MM.1S (cell line): Measurements from ENCODE around the gene PGF.
A peak's percentile ranks its signal among the peaks of the same experiment; 100 is the strongest.
"Not testable (repeated sequence)": the region's sequence is repeated elsewhere in the genome, so short reads cannot be mapped to it uniquely, and the experiment has no call there.

Experiments
- DNase-seq: peaks from one replicate; pipeline ENCODE4 v3.0.0-alpha.2; 2015
- H2AFZ ChIP-seq: fragments of 300-600 bp; sonication (generic); 2 replicates; pipeline ENCODE4 v1.6.0; 2016; ENCODE audit warnings: antibody characterized with exemption, low read length
- H3F3A ChIP-seq: fragments of 300-600 bp; sonication (generic); 2 replicates; pipeline ENCODE4 v1.6.1; 2016; ENCODE audit warnings: mild to moderate bottlenecking, antibody characterized with exemption, low read length, moderate library complexity, mixed read lengths; ENCODE audit not compliant: insufficient read depth
- H3K27ac ChIP-seq: fragments of 300-600 bp; sonication (generic); 2 replicates; pipeline ENCODE4 v1.5.1; 2016; ENCODE audit warnings: mild to moderate bottlenecking, low read length
- H3K27me3 ChIP-seq: fragments of 300-600 bp; sonication (generic); replicated peaks from 2 replicates; pipeline ENCODE4 v1.6.0; 2016; ENCODE audit warnings: low read length; ENCODE audit not compliant: insufficient read depth
- H3K36me3 ChIP-seq: fragments of 300-600 bp; sonication (generic); replicated peaks from 2 replicates; pipeline ENCODE4 v1.6.1; 2016; ENCODE audit warnings: mild to moderate bottlenecking, low read length, mixed read lengths; ENCODE audit not compliant: insufficient read depth
- H3K4me1 ChIP-seq: fragments of 300-600 bp; sonication (generic); 2 replicates; pipeline ENCODE4 v1.6.1; 2016; ENCODE audit warnings: low read length, mixed read lengths
- H3K4me2 ChIP-seq: fragments of 300-600 bp; sonication (generic); 2 replicates; pipeline ENCODE4 v1.6.0; 2016; ENCODE audit warnings: low read depth, low read length
- H3K4me3 ChIP-seq: fragments of 300-600 bp; sonication (generic); 2 replicates; pipeline ENCODE4 v1.5.1; 2016; ENCODE audit warnings: low read length, mixed read lengths
- H3K79me2 ChIP-seq: fragments of 300-600 bp; sonication (generic); 2 replicates; pipeline ENCODE4 v1.6.1; 2016; ENCODE audit warnings: mixed run types, low read length, mixed read lengths
- H3K9ac ChIP-seq: fragments of 300-600 bp; sonication (generic); 2 replicates; pipeline ENCODE4 v1.6.1; 2016; ENCODE audit warnings: low read length, mixed read lengths
- H3K9me2 ChIP-seq: fragments of 300-600 bp; sonication (generic); replicated peaks from 2 replicates; pipeline ENCODE4 v1.6.1; 2016; ENCODE audit warnings: mild to moderate bottlenecking, low read length, mixed read lengths; ENCODE audit not compliant: insufficient read depth
- H3K9me3 ChIP-seq: fragments of 300-600 bp; sonication (generic); replicated peaks from 2 replicates; pipeline ENCODE4 v1.6.1; 2016; ENCODE audit warnings: mild to moderate bottlenecking, low read length, mixed read lengths; ENCODE audit not compliant: insufficient read depth
- H4K20me1 ChIP-seq: fragments of 300-600 bp; sonication (generic); 2 replicates; pipeline ENCODE4 v1.6.1; 2016; ENCODE audit warnings: mild to moderate bottlenecking, low read length, moderate library complexity, mixed read lengths; ENCODE audit not compliant: insufficient read depth
- CTCF ChIP-seq: fragments of 300-600 bp; sonication (generic); IDR thresholded peaks from 2 replicates; pipeline ENCODE4 v1.5.1; 2016; ENCODE audit warnings: antibody characterized with exemption, low read length, mixed read lengths
- EZH2 ChIP-seq: fragments of 300-600 bp; sonication (generic); optimal IDR thresholded peaks from 2 replicates; pipeline ENCODE3; 2017; ENCODE audit warnings: low read depth, mild to moderate bottlenecking, antibody characterized with exemption, low read length, mixed read lengths
- EZH2phosphoT487 ChIP-seq: fragments of 300-600 bp; sonication (generic); IDR thresholded peaks from 2 replicates; pipeline ENCODE4 v1.6.1; 2018; ENCODE audit warnings: antibody characterized with exemption, low read length

The PGF gene

DNA sequence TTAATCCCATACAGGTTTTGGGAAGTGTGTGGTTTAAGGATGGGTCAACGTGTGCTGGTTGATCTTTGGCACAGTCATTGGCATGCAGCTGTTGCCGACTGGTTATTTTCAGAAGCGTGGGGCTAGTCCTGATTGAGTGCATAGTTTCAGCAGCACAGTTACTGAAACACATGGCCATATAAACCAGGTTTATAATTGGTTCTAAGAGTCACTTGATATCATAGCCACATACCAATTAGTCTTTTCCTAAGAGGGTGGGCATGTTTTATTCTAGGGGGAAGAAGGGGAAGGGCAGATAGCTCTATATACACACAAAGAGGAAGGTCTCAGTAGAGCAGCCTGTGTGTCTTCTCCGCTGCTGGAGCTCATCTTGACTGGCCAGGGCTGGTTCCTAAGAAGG is 21.4 kb downstream of the PGF start:
- H3K9ac ChIP-seq, result no peak overlapping the region
- no peaks in the 10 kb centered on the region for H3K79me2 ChIP-seq
- no peaks in the 10 kb centered on the region for H3K9me3 ChIP-seq
- H3K4me2 ChIP-seq, result no peak overlapping the region
- H3F3A ChIP-seq, result no peaks in the 10 kb centered on the region
- TF ChIP-seq CTCF, result no peak
- TF ChIP-seq EZH2phosphoT487, result no peak
- DNase-seq, result no peak
- no peaks in the 10 kb centered on the region for H3K4me1 ChIP-seq
- H3K27ac ChIP-seq, result no peak overlapping the region
- no peaks in the 10 kb centered on the region for H3K9me2 ChIP-seq
- H3K36me3 ChIP-seq, result no peaks in the 10 kb centered on the region
- no peaks in the 10 kb centered on the region for H3K27me3 ChIP-seq
- no peaks in the 10 kb centered on the region for H4K20me1 ChIP-seq
- no peak overlapping the region for H2AFZ ChIP-seq
- H3K4me3 ChIP-seq, result no peak overlapping the region

DNA sequence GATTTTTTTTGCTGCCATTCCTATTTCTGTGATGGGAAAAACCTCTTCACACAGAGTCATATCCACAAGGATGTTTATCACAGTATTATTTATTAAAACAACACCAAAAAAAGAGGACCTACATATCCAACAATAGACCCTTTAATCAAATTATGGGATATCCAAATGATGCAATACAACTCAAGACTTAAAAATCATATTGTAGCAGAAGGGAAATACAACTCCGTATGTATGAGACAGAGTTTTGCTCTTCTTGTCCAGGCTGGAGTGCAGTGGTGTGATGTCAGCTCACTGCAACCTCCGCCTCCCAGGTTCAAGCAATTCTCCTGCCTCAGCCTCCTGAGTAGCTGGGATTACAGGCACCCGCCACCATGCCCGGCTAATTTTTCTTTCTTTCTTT is 22.5 kb downstream of the PGF start:
- not testable (repeated sequence) for H3K36me3 ChIP-seq, H3K9me2 ChIP-seq, H4K20me1 ChIP-seq, H3K27ac ChIP-seq, H3K79me2 ChIP-seq, H3K27me3 ChIP-seq, H2AFZ ChIP-seq, H3F3A ChIP-seq, H3K4me2 ChIP-seq, H3K9ac ChIP-seq, H3K4me3 ChIP-seq, H3K4me1 ChIP-seq, H3K9me3 ChIP-seq, DNase-seq

GRCh38 chr14:74932401-74932901 is 22.9 kb downstream of the PGF start:
- H3K9me2 ChIP-seq, result no peaks in the 10 kb centered on the region
- H3K4me3 ChIP-seq, result no peak overlapping the region; the same call in 1 of the 2 replicates
- no peak overlapping the region for H2AFZ ChIP-seq
- H3K27me3 ChIP-seq, result no peaks in the 10 kb centered on the region
- no peaks in the 10 kb centered on the region for H3K36me3 ChIP-seq
- no peaks in the 10 kb centered on the region for H3K79me2 ChIP-seq
- DNase-seq, result no peak
- H3K9ac ChIP-seq, result no peak overlapping the region
- no peak for TF ChIP-seq EZH2
- no peak for TF ChIP-seq CTCF
- no peak for TF ChIP-seq EZH2phosphoT487
- H3K27ac ChIP-seq, result no peak overlapping the region; the same call in 1 of the 2 replicates
- no peaks in the 10 kb centered on the region for H4K20me1 ChIP-seq
- no peaks in the 10 kb centered on the region for H3F3A ChIP-seq
- H3K9me3 ChIP-seq, result no peaks in the 10 kb centered on the region
- H3K4me2 ChIP-seq, result peak overlapping the region; percentile 32; the same call in 1 of the 2 replicates
- no peaks in the 10 kb centered on the region for H3K4me1 ChIP-seq

- H3K27ac ChIP-seq, H4K20me1 ChIP-seq, H3K36me3 ChIP-seq, H3K27me3 ChIP-seq, H3K4me1 ChIP-seq, H3K79me2 ChIP-seq, H3F3A ChIP-seq, H3K4me2 ChIP-seq, H3K9me3 ChIP-seq, H3K9ac ChIP-seq, H2AFZ ChIP-seq, H3K4me3 ChIP-seq, DNase-seq, H3K9me2 ChIP-seq: not testable (repeated sequence)
Measured at GRCh38 chr14:74931744-74932143, 23.7 kb downstream of the PGF start.
